HG03139 (cell line): ENCODE results near the gene ATP2B1.

Source experiments
- ATAC-seq: cut with Tn5 transposase; IDR thresholded peaks from one replicate; pipeline ENCODE4 v1.9.1; 2021; ENCODE audit not compliant: unreplicated experiment

The ATP2B1 gene

GRCh38 chr12:89662623-89663022 is 46.0 kb downstream of the ATP2B1 start:
- ATAC-seq = no peak

- no peak for ATAC-seq
Observed at GRCh38 chr12:89661706-89662330, 46.8 kb downstream of the ATP2B1 start.

GRCh38 chr12:89657739-89658138 is 50.9 kb downstream of the ATP2B1 start:
- ATAC-seq = no peak

GRCh38 chr12:89657066-89657465 is 51.6 kb downstream of the ATP2B1 start:
- ATAC-seq = no peak

- ATAC-seq = no peak
Observed at GRCh38 chr12:89655841-89656240, 52.8 kb downstream of the ATP2B1 start.

- ATAC-seq = no peak
Observed at GRCh38 chr12:89651192-89651591, 57.4 kb downstream of the ATP2B1 start.

- ATAC-seq = no peak
Observed at GRCh38 chr12:89650239-89650638, 58.4 kb downstream of the ATP2B1 start.

- no peak for ATAC-seq
Observed at GRCh38 chr12:89649820-89650219, 58.8 kb downstream of the ATP2B1 start.

GRCh38 chr12:89649139-89649538 is 59.5 kb downstream of the ATP2B1 start:
- ATAC-seq = no peak

- no peak for ATAC-seq
Observed at GRCh38 chr12:89648211-89648930, 60.3 kb downstream of the ATP2B1 start.

- no peak for ATAC-seq
Observed at GRCh38 chr12:89645434-89645833, 63.2 kb downstream of the ATP2B1 start.

- no peak for ATAC-seq
Observed at GRCh38 chr12:89642959-89643358, 65.7 kb downstream of the ATP2B1 start.

- ATAC-seq = no peak
Observed at GRCh38 chr12:89636776-89637160, 71.9 kb downstream of the ATP2B1 start.

- no peak for ATAC-seq
Observed at GRCh38 chr12:89636052-89636775, 72.4 kb downstream of the ATP2B1 start.

GRCh38 chr12:89634508-89634907 is 74.1 kb downstream of the ATP2B1 start:
- no peak for ATAC-seq

GRCh38 chr12:89632778-89633177 is 75.9 kb downstream of the ATP2B1 start:
- ATAC-seq = no peak

- no peak for ATAC-seq
Observed at GRCh38 chr12:89622115-89622514, 86.5 kb downstream of the ATP2B1 start.

- no peak for ATAC-seq
Observed at GRCh38 chr12:89621521-89621920, 87.1 kb downstream of the ATP2B1 start.

GRCh38 chr12:89619764-89620163 is 88.9 kb downstream of the ATP2B1 start:
- no peak for ATAC-seq

- ATAC-seq = no peak
Observed at GRCh38 chr12:89618113-89618862, 90.3 kb downstream of the ATP2B1 start.

GRCh38 chr12:89610366-89610765 is 98.3 kb downstream of the ATP2B1 start:
- no peak for ATAC-seq
